GM19463 (cell line): ENCODE measurements around the gene CFAP97D1.

Experiments used
- ATAC-seq: cut with Tn5 transposase; IDR thresholded peaks from one replicate; pipeline ENCODE4 v1.9.1; 2021; ENCODE audit warnings: mild to moderate bottlenecking, moderate library complexity; ENCODE audit not compliant: unreplicated experiment

CFAP97D1 gene

GRCh38 chr17:43767713-43768059, 12.5 kb upstream of the CFAP97D1 start:
- no peak for ATAC-seq

DNA sequence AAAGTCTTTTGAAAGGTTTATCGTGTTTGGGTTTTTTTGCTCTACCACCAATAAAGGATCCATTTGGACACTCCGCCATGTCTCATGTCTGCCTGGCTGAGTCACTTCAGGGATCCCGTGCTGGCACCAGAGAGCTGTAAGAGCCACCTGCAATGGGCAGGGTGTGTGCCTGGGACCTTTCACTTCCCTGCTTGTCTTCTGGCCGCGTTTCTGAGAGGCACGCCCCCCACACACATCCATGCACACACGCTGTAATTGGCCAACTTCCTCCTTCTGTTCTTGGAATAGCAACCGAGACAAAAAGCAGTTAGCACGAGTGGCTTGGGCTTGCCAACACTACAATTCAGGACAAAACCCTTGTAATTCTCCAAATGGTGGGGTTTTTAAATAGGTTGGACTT, 11.9 kb upstream of the CFAP97D1 start:
- no peak for ATAC-seq

GRCh38 chr17:43768943-43769342, 11.3 kb upstream of the CFAP97D1 start:
- no peak for ATAC-seq

- ATAC-seq = no peak
Measured at GRCh38 chr17:43769426-43769825, 10.8 kb upstream of the CFAP97D1 start.

- no peak for ATAC-seq
Measured at GRCh38 chr17:43769859-43770258, 10.4 kb upstream of the CFAP97D1 start.

DNA sequence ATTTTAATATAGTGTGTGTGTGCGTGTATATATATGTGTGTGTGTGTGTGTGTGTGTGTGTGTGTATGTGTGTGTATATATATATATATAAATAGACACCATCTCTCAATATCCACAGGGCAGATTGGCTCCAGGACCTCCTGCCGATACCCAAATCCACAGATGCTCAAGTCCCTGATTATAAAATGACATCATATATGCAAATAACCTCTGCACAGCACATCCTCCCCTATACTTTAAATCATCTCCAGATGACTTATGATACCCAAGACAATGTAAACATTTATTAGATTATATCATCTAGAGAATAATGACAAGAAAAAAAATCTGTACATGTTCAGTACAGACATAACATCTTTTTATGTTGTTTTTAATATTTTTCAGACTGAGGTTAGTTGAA, 9.3 kb upstream of the CFAP97D1 start:
- no peak for ATAC-seq

GRCh38 chr17:43771463-43771862, 8.8 kb upstream of the CFAP97D1 start:
- ATAC-seq = no peak

DNA sequence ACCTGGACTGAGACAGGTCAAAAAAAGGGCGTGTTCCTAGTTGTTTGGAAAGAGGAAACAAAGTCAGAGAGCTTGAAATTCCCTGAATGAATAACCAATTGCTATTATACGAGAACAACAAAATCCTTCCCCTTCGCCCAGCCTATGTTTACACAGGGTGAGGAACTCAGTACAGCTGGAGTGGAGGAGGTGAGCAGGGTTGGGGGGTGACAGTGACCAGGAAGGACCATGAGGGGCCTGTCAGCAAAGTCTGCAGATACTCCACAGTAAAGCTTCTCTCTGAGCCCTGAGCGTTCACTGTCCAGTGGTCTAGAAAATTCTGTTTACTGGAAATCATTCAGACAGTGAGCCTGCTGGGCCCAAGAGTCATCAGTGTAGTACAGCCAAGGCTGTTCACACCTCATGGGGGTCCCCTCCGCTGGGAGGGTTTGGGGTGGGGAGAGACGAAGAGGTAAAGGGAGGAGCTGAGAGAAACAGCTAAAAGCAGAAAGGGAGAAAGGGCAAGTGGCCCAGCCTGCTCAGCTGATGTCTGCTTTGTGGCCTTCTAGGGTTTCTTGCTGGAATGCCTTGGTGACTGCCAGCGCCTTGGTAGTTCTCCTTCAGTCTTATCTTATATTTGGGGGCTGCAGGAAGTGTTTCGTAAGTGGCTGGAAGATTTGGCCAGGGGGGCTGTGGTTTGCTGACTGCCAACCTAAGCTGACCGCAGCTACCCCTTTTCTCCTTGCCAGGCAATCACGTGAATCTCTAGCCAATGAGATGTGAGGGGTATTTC, 7.2 kb upstream of the CFAP97D1 start:
- no peak for ATAC-seq

GRCh38 chr17:43774304-43775250, 5.7 kb upstream of the CFAP97D1 start:
- ATAC-seq = no peak

DNA sequence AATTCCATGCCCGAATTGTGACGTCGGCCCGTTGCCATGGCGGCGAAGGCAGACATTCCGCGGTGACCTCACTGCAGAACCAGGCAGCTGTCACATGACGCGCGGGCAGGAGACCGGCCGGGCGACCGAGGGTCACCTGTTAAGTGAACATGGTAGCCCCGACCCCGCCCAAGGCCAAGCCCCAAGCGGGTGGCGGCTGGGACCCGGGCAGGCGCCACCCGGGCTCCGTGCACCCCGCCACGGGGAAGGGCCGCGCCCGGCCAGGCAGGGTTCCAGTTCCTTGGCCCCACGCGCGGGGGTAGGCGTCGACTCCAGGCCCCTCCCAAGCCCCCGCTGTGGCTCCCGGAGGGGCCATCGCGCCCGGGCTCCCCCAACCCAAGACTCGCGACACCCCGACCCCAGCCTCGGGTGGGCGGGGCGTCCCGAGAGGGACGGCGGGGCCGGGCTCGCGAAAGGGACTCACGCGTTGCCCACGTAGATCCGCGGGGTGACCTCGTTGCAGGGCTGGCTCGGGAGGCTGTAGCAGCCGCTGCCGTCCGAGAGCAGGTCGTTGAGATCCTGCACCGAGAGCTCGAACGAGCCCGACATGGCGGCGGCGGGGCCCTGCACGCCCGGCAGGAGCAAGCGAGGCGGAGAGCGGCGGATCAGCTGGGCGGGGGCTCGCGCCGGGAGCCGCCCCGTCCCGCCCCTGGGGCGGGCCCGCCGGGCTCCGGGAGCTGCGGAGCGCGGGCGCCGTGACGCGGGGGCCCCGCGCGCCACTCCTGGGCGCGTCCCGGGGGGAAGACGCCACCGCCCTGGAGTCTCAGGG, 1.7 kb upstream of the CFAP97D1 start, which contains the start of gene DUSP3:
DUSP3 (minus strand) TSS at position 641 of the 808 bp plus-strand sequence; CDS start at position 588, 53 bp downstream.
- peak; percentile 83 for ATAC-seq

DNA sequence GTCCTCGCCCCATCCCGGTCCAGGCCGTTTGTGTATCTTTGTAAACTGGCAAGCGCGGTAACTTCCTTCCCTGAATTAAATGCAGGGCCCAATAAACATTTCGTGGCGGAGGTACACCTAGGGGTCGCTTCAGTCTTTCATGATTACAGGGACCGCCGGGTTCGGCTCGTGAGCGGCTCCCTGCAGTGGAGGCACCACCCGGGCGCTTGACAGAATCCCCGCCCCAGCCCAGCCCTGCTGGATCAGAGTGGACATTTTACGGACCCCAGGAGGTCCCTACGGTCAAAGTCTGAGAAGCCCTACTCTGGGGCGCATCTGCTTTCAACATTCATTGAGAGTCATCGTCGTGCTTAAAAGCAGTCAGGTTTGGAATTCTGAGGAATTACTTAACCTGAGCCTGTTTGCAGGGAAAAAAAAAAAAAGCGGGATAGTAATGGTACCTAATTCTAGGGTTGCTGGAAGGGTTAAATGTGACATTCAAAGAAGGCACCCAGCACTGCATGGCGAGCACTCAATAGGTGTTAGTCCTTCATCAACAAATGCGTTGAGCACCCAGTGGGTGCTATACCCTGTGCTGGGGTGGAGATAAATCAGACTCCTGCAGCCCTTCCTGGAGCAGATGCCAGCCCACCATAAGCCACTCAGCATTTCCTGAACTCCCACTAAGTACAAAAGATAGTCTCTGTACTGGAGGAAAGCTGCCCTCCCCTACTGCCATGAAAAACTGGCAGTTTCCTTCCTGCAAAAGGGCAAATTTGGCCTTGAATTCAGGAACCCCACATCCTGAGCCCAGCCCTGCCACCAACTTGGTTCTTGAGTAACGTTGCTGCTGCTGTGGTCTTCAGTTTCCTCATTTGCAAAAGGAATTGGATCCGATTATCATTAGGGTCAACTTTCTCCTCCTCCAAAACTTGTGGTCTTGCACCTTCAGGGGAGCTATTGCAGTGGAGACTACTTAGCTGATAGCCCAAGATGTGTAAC, 800 bp upstream of the CFAP97D1 start:
- peak; percentile 20 for ATAC-seq

GRCh38 chr17:43782913-43783680, 2.9 kb downstream of the CFAP97D1 start:
- no peak for ATAC-seq

GRCh38 chr17:43784068-43784467, 3.8 kb downstream of the CFAP97D1 start:
- ATAC-seq = no peak

DNA sequence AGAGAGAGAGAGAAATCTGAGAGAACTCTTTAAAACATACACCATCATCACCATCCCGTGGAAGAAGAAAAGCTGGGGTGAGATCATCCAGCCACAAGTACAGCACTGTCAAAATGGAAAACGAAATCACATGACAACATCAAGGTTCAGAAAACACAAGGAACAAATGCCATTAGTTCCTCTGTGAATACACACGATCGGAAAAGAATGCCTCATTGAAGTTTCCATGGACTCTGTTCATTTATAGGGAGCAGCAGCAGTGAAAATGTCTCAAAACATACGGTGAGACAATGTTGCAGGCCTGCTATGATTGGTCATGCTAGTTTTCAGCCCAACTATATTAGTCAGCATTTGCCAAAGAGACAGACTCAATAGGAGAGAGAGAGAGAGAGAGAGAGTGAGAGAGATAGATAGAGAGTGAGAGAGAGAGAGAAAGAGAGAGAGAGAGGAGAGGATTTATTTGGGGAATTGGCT, 4.4 kb downstream of the CFAP97D1 start:
- ATAC-seq = no peak

- ATAC-seq = no peak
Measured at GRCh38 chr17:43787728-43788127, 7.5 kb downstream of the CFAP97D1 start.

GRCh38 chr17:43788540-43788939, 8.3 kb downstream of the CFAP97D1 start:
- no peak for ATAC-seq

GRCh38 chr17:43789482-43789881, 9.2 kb downstream of the CFAP97D1 start:
- no peak for ATAC-seq

GRCh38 chr17:43790311-43790940, 10.2 kb downstream of the CFAP97D1 start:
- ATAC-seq = no peak

GRCh38 chr17:43791589-43791988, 11.4 kb downstream of the CFAP97D1 start:
- no peak for ATAC-seq
